RWPE2 (cell line): ENCODE results near the gene IGFN1.

Source experiments
- ATAC-seq: fragments of 200-7000 bp; cut with Tn5 transposase; 3 replicates; pipeline ENCODE4 v1.9.1; 2021; ENCODE audit warnings: low read depth
- DNase-seq: peaks from one replicate; pipeline ENCODE4 v3.0.0-alpha.2; 2020; ENCODE audit warnings: low spot score
- H3K27ac ChIP-seq: fragments of 450-650 bp; 2 replicates; pipeline ENCODE4 v1.5.1; 2017; ENCODE audit warnings: mild to moderate bottlenecking; ENCODE audit not compliant: poor library complexity, severe bottlenecking
- H3K27me3 ChIP-seq: fragments of 250-450 bp; sonication (Bioruptor Pico); 2 replicates; pipeline ENCODE4 v1.5.1; 2021; ENCODE audit warnings: mild to moderate bottlenecking, moderate library complexity; ENCODE audit not compliant: insufficient read depth, poor library complexity, severe bottlenecking
- H3K36me3 ChIP-seq: fragments of 250-450 bp; sonication (Bioruptor Pico); 2 replicates; pipeline ENCODE4 v1.5.1; 2020; ENCODE audit warnings: low read depth, mild to moderate bottlenecking, moderate library complexity
- H3K4me1 ChIP-seq: fragments of 250-450 bp; sonication (Bioruptor Pico); 2 replicates; pipeline ENCODE4 v1.5.1; 2021; ENCODE audit warnings: mild to moderate bottlenecking, moderate library complexity; ENCODE audit not compliant: insufficient read depth, poor library complexity, severe bottlenecking
- H3K4me3 ChIP-seq: fragments of 250-450 bp; sonication (Bioruptor Pico); 2 replicates; pipeline ENCODE4 v1.5.1; 2021; ENCODE audit warnings: mild to moderate bottlenecking, moderate library complexity; ENCODE audit not compliant: severe bottlenecking
- H3K9me3 ChIP-seq: fragments of 250-450 bp; sonication (Bioruptor Pico); 2 replicates; pipeline ENCODE4 v1.5.1; 2021; ENCODE audit warnings: mild to moderate bottlenecking, moderate library complexity; ENCODE audit not compliant: severe bottlenecking
- CTCF ChIP-seq: fragments of 450-650 bp; IDR thresholded peaks from one replicate; pipeline ENCODE4 v1.5.1; 2017; ENCODE audit warnings: mild to moderate bottlenecking, moderate library complexity; ENCODE audit not compliant: poor library complexity, severe bottlenecking

Gene IGFN1

GRCh38 chr1:201145816-201146215, 44.8 kb upstream of the IGFN1 start:
- Histone ChIP-seq H3K27me3 (no peaks in the 10 kb centered on the region), H3K36me3 (peaks cover 87% of the 10 kb centered on the region), H3K4me1 (no peaks in the 10 kb centered on the region), H3K4me3 (no peak overlapping the region), H3K27ac (no peak overlapping the region), H3K9me3 (no peaks in the 10 kb centered on the region)
- TF ChIP-seq CTCF, result no peak
- DNase-seq (no peak), ATAC-seq (no peak)

GRCh38 chr1:201146626-201147390, 43.8 kb upstream of the IGFN1 start:
- H3K27me3 ChIP-seq, result no peaks in the 10 kb centered on the region
- H3K9me3 ChIP-seq, result no peaks in the 10 kb centered on the region
- H3K36me3 ChIP-seq, result peaks cover 90% of the 10 kb centered on the region
- no peak for DNase-seq
- no peaks in the 10 kb centered on the region for H3K4me1 ChIP-seq
- no peak overlapping the region for H3K27ac ChIP-seq
- TF ChIP-seq CTCF, result no peak
- H3K4me3 ChIP-seq, result no peak overlapping the region
- ATAC-seq, result no peak

DNA sequence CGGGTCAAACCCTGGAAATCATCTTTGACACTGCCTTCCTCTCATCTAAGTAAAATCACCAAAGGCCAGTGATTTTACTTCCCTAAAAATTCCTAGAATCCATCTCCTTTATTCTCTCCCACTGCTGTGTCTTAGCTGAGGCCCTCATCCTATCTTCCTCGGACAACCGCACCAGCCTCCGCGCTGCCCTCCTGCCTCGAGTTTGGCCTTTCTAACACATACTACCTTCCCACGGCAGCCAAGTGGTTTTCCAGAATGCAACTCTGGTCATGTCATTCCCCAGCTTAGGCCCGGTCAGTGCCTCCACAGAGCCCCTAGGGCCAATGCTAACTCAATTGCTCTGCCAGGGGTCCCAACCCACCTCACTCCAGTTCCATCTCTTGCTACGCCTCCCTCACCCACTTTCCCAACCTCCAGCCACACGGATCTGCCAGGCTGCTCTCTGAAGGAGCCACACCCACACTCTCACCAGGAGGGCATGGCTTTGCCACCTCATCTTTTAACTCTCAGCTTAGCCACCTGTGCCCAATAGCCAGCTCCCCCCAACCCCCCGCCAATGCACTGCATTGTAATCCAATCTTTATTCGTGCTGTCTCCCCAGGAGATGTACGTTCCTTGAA, 43.1 kb upstream of the IGFN1 start:
- no peak overlapping the region for H3K27ac ChIP-seq
- ATAC-seq (no peak), DNase-seq (no peak)
- no peak overlapping the region for H3K4me3 ChIP-seq
- H3K36me3 ChIP-seq, result peaks cover 84% of the 10 kb centered on the region
- no peaks in the 10 kb centered on the region for H3K27me3 ChIP-seq
- no peak for TF ChIP-seq CTCF
- no peaks in the 10 kb centered on the region for H3K4me1 ChIP-seq
- H3K9me3 ChIP-seq, result no peaks in the 10 kb centered on the region

DNA sequence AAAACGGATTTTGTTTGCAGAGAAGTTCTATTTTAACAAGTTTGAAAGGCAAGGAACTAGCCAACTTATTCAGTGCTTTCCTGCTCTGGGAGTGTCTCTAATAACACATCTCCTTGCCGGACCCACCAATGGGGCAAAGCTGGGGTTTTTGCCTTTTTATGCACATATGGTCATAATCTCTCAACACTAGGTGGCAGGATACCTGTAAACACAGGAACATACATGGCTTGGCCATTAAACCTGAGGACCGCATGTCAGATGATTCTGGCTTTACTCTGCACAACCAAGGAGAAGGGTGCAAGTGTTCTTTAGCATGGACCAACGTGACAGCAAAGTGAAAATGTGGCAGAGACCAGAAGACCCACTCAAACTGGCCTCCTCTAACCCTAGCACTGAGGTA, 41.2 kb upstream of the IGFN1 start:
- peak; percentile 46; the same call in 2 of the 3 replicates for ATAC-seq
- DNase-seq, result no peak
- Histone ChIP-seq H3K27me3 (no peaks in the 10 kb centered on the region), H3K27ac (no peak overlapping the region), H3K4me3 (no peak overlapping the region), H3K4me1 (no peaks in the 10 kb centered on the region), H3K9me3 (no peaks in the 10 kb centered on the region), H3K36me3 (peaks cover 72% of the 10 kb centered on the region)
- TF ChIP-seq CTCF, result peak; percentile 66
